T-helper 1 cell treated with Interleukin-12 subunit alpha and Interleukin-12 subunit beta and Interleukin-4 antibody, amounts not matched to agents 30 μg/mL and 1 μg/mL, for 36 hours (primary cell): ENCODE results near the gene NELL1.

Source experiments
- H3K27ac Mint-ChIP-seq: one replicate; pipeline ENCODE4 v1.8.0; 2021; ENCODE audit warnings: mild to moderate bottlenecking, mixed read lengths
- H3K27me3 Mint-ChIP-seq: one replicate; pipeline ENCODE4 v1.8.0; 2021; ENCODE audit warnings: low read depth, mixed read lengths
- H3K36me3 Mint-ChIP-seq: one replicate; pipeline ENCODE4 v1.8.0; 2021; ENCODE audit warnings: low read depth, mixed read lengths
- H3K4me1 Mint-ChIP-seq: one replicate; pipeline ENCODE4 v1.8.0; 2021; ENCODE audit warnings: low read depth, mixed read lengths
- H3K4me3 Mint-ChIP-seq: one replicate; pipeline ENCODE4 v1.8.0; 2021; ENCODE audit warnings: mild to moderate bottlenecking, moderate library complexity, mixed read lengths
- H3K9me3 Mint-ChIP-seq: one replicate; pipeline ENCODE4 v1.8.0; 2021; ENCODE audit warnings: mixed read lengths

NELL1 gene

DNA sequence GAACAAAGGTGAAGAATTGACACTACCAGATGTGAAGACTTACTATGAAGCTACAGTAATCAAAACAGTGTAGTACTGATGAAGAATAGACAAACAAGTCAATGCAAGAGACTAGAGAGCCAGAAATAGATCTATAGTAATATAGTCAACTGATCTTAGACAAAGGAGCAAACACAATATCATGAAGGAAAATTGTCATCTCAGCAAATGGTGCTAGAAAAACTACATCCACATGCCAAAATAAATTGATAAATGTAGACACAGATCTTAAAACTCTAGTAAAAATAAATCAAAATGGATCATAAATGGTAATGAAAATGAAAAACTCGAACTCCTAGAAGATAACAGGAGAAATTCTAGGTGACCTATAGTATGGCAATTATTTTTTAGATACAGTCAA, 609.5 kb downstream of the NELL1 start:
- H3K27ac Mint-ChIP-seq = no peak overlapping the region
- H3K9me3 Mint-ChIP-seq = peaks cover 30% of the 10 kb centered on the region
- no peak overlapping the region for H3K4me3 Mint-ChIP-seq
- H3K27me3 Mint-ChIP-seq = no peaks in the 10 kb centered on the region
- no peaks in the 10 kb centered on the region for H3K4me1 Mint-ChIP-seq
- no peaks in the 10 kb centered on the region for H3K36me3 Mint-ChIP-seq

GRCh38 chr11:21285104-21285503, 615.7 kb downstream of the NELL1 start:
- Mint-ChIP-seq H3K27ac (no peak overlapping the region), H3K9me3 (peaks cover 24% of the 10 kb centered on the region), H3K4me3 (no peak overlapping the region), H3K27me3 (no peaks in the 10 kb centered on the region), H3K4me1 (no peaks in the 10 kb centered on the region), H3K36me3 (no peaks in the 10 kb centered on the region)

DNA sequence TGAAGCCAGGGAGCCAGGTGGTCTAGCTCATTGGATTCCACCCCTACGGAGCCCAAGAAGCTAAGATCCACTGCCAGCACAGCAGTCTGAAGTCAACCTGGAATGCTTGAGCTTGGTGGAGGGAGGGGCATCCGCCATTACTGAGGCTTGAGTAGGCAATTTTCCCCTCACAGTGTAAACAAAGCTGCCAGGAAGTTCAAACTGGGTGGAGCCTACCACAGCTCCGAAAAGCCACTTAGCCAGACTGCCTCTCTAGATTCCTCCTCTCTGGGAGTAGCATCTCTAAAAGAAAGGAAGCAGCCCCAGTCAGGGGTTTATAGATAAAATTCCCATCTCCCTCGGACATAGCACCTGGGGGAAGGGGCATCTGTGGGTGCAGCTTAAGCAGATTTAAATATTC, 620.3 kb downstream of the NELL1 start:
- Mint-ChIP-seq H3K36me3 (no peaks in the 10 kb centered on the region), H3K9me3 (peaks cover 15% of the 10 kb centered on the region), H3K27ac (no peak overlapping the region), H3K27me3 (no peaks in the 10 kb centered on the region), H3K4me3 (no peak overlapping the region), H3K4me1 (no peaks in the 10 kb centered on the region)

DNA sequence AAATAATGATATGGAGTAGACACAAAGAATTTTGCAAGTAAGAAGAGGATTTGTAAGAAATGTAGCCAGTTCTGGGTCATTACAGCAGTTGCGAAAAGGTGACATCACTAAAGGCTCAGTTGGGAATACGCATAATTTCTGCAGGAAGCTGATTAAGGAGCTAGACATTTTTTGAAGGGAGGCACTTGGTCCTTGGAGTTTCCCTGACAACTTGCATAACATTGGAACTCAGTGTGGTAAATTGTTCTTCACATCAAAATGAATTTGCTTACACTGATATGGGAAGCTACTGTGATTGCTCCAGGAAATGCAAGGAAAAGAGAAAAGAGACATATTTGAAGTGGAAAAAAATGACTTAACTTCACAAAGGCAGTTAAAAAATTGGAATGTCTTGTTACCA, 626.1 kb downstream of the NELL1 start:
- no peak overlapping the region for H3K4me3 Mint-ChIP-seq
- H3K27me3 Mint-ChIP-seq = no peaks in the 10 kb centered on the region
- no peaks in the 10 kb centered on the region for H3K4me1 Mint-ChIP-seq
- H3K36me3 Mint-ChIP-seq = no peaks in the 10 kb centered on the region
- H3K9me3 Mint-ChIP-seq = peaks cover 19% of the 10 kb centered on the region
- H3K27ac Mint-ChIP-seq = no peak overlapping the region

GRCh38 chr11:21301981-21302380, 632.6 kb downstream of the NELL1 start:
- H3K36me3 Mint-ChIP-seq = no peaks in the 10 kb centered on the region
- H3K9me3 Mint-ChIP-seq = peaks cover 14% of the 10 kb centered on the region
- no peaks in the 10 kb centered on the region for H3K4me1 Mint-ChIP-seq
- no peaks in the 10 kb centered on the region for H3K27me3 Mint-ChIP-seq
- no peak overlapping the region for H3K27ac Mint-ChIP-seq
- H3K4me3 Mint-ChIP-seq = no peak overlapping the region

- Mint-ChIP-seq H3K9me3 (peaks cover 3% of the 10 kb centered on the region), H3K27me3 (no peaks in the 10 kb centered on the region), H3K36me3 (no peaks in the 10 kb centered on the region), H3K4me1 (no peaks in the 10 kb centered on the region), H3K4me3 (no peak overlapping the region), H3K27ac (no peak overlapping the region)
These were observed 637.5 kb downstream of the NELL1 start for GRCh38 chr11:21306739-21307358.

DNA sequence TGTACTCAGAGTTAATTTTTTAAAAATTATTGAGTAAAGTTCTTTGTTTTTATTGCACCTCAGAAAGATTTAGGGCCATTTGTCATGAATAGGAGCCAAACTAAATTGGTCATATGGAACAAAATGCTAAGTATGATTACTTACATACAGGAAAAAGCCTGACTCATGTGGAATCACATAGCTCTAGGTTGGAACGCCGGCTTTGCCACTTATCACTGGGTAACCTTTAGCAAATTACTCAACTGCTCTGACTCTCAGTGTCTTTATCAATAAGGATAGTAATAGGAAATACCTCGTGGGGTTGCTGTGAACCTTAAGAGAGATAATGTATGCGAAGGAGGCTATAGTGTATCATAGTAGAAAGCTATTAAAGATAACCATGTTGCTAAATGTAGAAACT, 638.5 kb downstream of the NELL1 start:
- H3K4me3 Mint-ChIP-seq = no peak overlapping the region
- no peaks in the 10 kb centered on the region for H3K36me3 Mint-ChIP-seq
- peaks cover 3% of the 10 kb centered on the region for H3K9me3 Mint-ChIP-seq
- H3K27me3 Mint-ChIP-seq = no peaks in the 10 kb centered on the region
- no peak overlapping the region for H3K27ac Mint-ChIP-seq
- no peaks in the 10 kb centered on the region for H3K4me1 Mint-ChIP-seq

DNA sequence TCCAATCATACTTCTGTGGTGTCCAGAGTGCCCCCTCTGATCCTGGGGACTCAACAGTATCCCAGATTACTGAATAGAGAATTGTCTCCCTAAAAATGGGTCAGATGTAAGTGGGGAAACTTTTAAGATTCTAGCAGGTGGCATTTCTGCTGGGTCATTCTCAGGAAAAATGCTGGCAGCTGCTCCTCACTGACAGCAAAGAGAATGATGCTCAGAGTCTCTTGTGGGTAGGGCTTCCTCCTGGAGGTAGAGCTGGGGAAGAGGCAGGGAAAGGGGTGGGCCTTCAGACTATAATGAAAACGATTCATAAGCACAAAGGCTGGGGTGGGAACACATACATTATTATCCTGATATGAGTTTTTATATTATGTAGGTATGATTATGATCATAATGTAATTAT, 647.2 kb downstream of the NELL1 start:
- H3K9me3 Mint-ChIP-seq = peaks cover 1% of the 10 kb centered on the region
- H3K36me3 Mint-ChIP-seq = no peaks in the 10 kb centered on the region
- H3K27ac Mint-ChIP-seq = no peak overlapping the region
- H3K4me3 Mint-ChIP-seq = no peak overlapping the region
- no peaks in the 10 kb centered on the region for H3K27me3 Mint-ChIP-seq
- H3K4me1 Mint-ChIP-seq = no peaks in the 10 kb centered on the region

DNA sequence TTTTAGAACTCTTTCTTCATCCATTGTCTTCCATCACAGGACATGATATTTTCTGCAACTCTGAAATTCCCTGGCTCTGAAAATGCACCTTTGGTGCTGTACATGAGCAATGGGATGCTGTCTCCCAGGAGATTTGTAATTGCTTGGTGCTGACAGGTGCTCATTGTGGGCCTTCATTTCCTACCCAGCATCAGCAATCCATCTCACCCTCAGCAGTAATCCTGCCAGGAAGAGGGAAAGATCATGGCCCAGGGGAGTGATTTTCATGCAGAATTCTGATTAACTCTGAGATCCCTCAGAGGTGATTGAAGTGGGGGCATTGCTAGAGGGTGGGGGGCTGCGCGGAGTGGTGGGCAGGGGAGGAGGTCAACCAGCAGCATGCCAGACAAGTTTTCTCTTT, 651.7 kb downstream of the NELL1 start:
- Mint-ChIP-seq H3K4me1 (no peaks in the 10 kb centered on the region), H3K27me3 (no peaks in the 10 kb centered on the region), H3K27ac (no peak overlapping the region), H3K4me3 (no peak overlapping the region), H3K36me3 (no peaks in the 10 kb centered on the region), H3K9me3 (peaks cover 3% of the 10 kb centered on the region)

- Mint-ChIP-seq H3K36me3 (no peaks in the 10 kb centered on the region), H3K4me1 (no peaks in the 10 kb centered on the region), H3K4me3 (no peak overlapping the region), H3K27me3 (no peaks in the 10 kb centered on the region), H3K27ac (no peak overlapping the region), H3K9me3 (peaks cover 3% of the 10 kb centered on the region)
These were observed 652.1 kb downstream of the NELL1 start for GRCh38 chr11:21321530-21321929.

DNA sequence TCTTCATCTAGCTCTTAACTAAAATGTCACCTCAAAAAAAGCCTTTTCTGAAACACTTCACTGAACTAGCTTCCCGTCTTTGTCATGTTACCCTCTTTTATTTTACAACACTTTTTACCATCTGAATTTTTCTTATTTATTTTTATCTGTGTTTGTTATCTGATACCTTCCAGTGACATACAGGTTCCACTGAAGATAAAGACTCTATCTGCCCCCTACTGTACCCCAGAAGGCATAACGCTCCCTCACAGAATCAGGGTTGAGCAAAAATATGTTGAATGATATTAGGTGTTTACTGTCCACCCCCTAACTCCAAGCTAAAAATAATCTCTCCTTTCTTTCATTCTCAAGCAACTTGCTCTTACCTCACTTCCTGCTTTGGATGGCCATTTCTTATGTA, 654.2 kb downstream of the NELL1 start:
- H3K4me3 Mint-ChIP-seq = no peak overlapping the region
- H3K4me1 Mint-ChIP-seq = no peaks in the 10 kb centered on the region
- H3K27ac Mint-ChIP-seq = no peak overlapping the region
- H3K27me3 Mint-ChIP-seq = no peaks in the 10 kb centered on the region
- peaks cover 9% of the 10 kb centered on the region for H3K9me3 Mint-ChIP-seq
- no peaks in the 10 kb centered on the region for H3K36me3 Mint-ChIP-seq

GRCh38 chr11:21343204-21343603, 673.8 kb downstream of the NELL1 start:
- no peaks in the 10 kb centered on the region for H3K27me3 Mint-ChIP-seq
- no peak overlapping the region for H3K27ac Mint-ChIP-seq
- no peak overlapping the region for H3K4me3 Mint-ChIP-seq
- peaks cover 6% of the 10 kb centered on the region for H3K9me3 Mint-ChIP-seq
- H3K36me3 Mint-ChIP-seq = no peaks in the 10 kb centered on the region
- no peaks in the 10 kb centered on the region for H3K4me1 Mint-ChIP-seq

DNA sequence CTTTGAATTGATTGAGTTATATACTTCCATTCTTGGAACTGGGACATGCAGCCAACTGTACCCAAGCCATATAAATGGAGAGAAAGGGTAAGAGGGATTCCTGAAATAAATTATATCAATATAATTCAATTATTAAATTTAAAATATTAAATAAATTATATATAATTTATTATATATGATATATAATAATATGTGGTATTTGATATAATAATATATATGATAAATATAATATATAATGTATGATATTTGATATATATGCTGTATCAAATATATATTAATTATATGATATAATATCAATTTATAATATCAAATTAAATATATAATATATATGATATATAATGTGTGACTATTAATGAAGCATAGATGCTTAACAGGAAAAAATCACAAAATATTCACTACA, 677.0 kb downstream of the NELL1 start:
- Mint-ChIP-seq H3K36me3 (no peaks in the 10 kb centered on the region), H3K27me3 (no peaks in the 10 kb centered on the region), H3K4me1 (no peaks in the 10 kb centered on the region), H3K4me3 (no peak overlapping the region), H3K27ac (no peak overlapping the region), H3K9me3 (peaks cover under 1% of the 10 kb centered on the region)

DNA sequence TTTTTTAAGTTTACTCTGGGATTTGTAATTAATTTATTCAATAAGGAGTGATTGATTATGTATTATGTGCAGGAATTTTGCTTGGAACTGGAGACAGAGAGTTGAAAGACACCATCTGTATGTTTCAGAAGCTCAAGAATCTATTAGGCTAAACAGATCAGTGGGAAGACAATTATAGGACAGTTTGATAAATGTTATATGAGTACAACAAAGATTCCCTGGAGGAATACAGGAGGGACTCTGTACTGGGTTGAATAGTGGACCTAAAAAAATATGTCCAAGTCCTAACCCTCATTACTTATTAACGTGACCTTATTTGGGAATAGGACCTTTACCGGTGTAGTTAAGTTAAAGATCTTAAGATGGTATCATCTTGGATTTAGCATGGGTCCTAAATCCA, 681.2 kb downstream of the NELL1 start:
- no peak overlapping the region for H3K4me3 Mint-ChIP-seq
- no peaks in the 10 kb centered on the region for H3K9me3 Mint-ChIP-seq
- H3K4me1 Mint-ChIP-seq = no peaks in the 10 kb centered on the region
- H3K27ac Mint-ChIP-seq = no peak overlapping the region
- no peaks in the 10 kb centered on the region for H3K27me3 Mint-ChIP-seq
- no peaks in the 10 kb centered on the region for H3K36me3 Mint-ChIP-seq

- H3K27ac Mint-ChIP-seq = no peak overlapping the region
- H3K27me3 Mint-ChIP-seq = no peaks in the 10 kb centered on the region
- peaks cover 4% of the 10 kb centered on the region for H3K9me3 Mint-ChIP-seq
- no peaks in the 10 kb centered on the region for H3K36me3 Mint-ChIP-seq
- H3K4me1 Mint-ChIP-seq = no peaks in the 10 kb centered on the region
- no peak overlapping the region for H3K4me3 Mint-ChIP-seq
These were observed 684.0 kb downstream of the NELL1 start for GRCh38 chr11:21353425-21353824.
